ENCODE results near the gene SARNP. TPM values are rescaled to one million over a fixed set of nuclear protein-coding genes. Genes with fewer than 3 reads are reported as not detected.
A peak's percentile ranks its signal among the peaks of the same experiment; 100 is the strongest.

SARNP gene
- total and polyA plus RNA-seq, 4 donors: 19.1 to 34.2 (median 25.6) TPM

- TF ChIP-seq ZBTB33 (IDR thresholded peaks at IDR 0.05): no peak
Measured at GRCh38 chr12:55725556-55725955, 92.0 kb downstream of the SARNP start (continued).

- H3K27ac ChIP-seq (ENCODE audit: low read depth in 1 of 2, low read length in 2 of 2): no peak overlapping the region
- 77% methylated on average over 3 of the region's 3 CpGs for WGBS
- TF ChIP-seq GABPA (IDR thresholded peaks at IDR 0.05 in 1 of 2, conservative IDR thresholded peaks at IDR 0.05 in 1 of 2) (no peak), RXRA (IDR thresholded peaks at IDR 0.05) (peak in 1 of 2 donors; percentile 2)
- H3K9ac ChIP-seq (ENCODE audit: low read depth in 1 of 2, low read length in 2 of 2): no peak overlapping the region
- no peak for DNase-seq (ENCODE audit: low spot score)
- peaks cover 0 to 17% (median 9%) of the 10 kb centered on the region in 4 donors for H3K36me3 ChIP-seq (ENCODE audit: control insufficient read depth in 4 of 4, insufficient read depth in 3 of 4, low read depth in 1 of 4, low read length in 3 of 4)
- H3K4me3 ChIP-seq (ENCODE audit: low read depth in 1 of 3, low read length in 3 of 3): no peak overlapping the region
- peaks cover 8 to 64% (median 45%) of the 10 kb centered on the region in 4 donors for H3K4me1 ChIP-seq (ENCODE audit: control insufficient read depth in 4 of 4, insufficient read depth in 4 of 4, low read length in 3 of 4)
- no peaks in the 10 kb centered on the region for H3K9me3 ChIP-seq (ENCODE audit: control insufficient read depth in 4 of 4, low read length in 3 of 4)
- H3K27me3 ChIP-seq (ENCODE audit: control insufficient read depth in 4 of 4, insufficient read depth in 4 of 4, low read length in 3 of 4): no peaks in the 10 kb centered on the region
Measured at GRCh38 chr12:55724940-55725309, 92.6 kb downstream of the SARNP start.

- WGBS: 43% methylated on average over 11 of the region's 11 CpGs
- Histone ChIP-seq H3K9me3 (ENCODE audit: control insufficient read depth in 4 of 4, low read length in 3 of 4) (no peaks in the 10 kb centered on the region), H3K4me1 (ENCODE audit: control insufficient read depth in 4 of 4, insufficient read depth in 4 of 4, low read length in 3 of 4) (peaks cover 9 to 64% (median 47%) of the 10 kb centered on the region in 4 donors), H3K9ac (ENCODE audit: low read depth in 1 of 2, low read length in 2 of 2) (no peak overlapping the region), H3K36me3 (ENCODE audit: control insufficient read depth in 4 of 4, insufficient read depth in 3 of 4, low read depth in 1 of 4, low read length in 3 of 4) (peaks cover 0 to 17% (median 9%) of the 10 kb centered on the region in 4 donors), H3K27ac (ENCODE audit: low read depth in 1 of 2, low read length in 2 of 2) (no peak overlapping the region), H3K27me3 (ENCODE audit: control insufficient read depth in 4 of 4, insufficient read depth in 4 of 4, low read length in 3 of 4) (no peaks in the 10 kb centered on the region), H3K4me3 (ENCODE audit: low read depth in 1 of 3, low read length in 3 of 3) (no peak overlapping the region)
- DNase-seq (ENCODE audit: low spot score): peak; percentile 57
- TF ChIP-seq RXRA (IDR thresholded peaks at IDR 0.05) (peak in 1 of 2 donors; percentile 8), NR2F2 (IDR thresholded peaks at IDR 0.05) (no peak), JUND (IDR thresholded peaks at IDR 0.05) (no peak), MAX (IDR thresholded peaks at IDR 0.05) (no peak), EGR1 (IDR thresholded peaks at IDR 0.05; ENCODE audit: low read depth in 2 of 2) (no peak), FOXA1 (IDR thresholded peaks at IDR 0.05) (no peak), HNF4A (conservative IDR thresholded peaks at IDR 0.05) (peak in 1 of 2 donors; percentile 5), ZBTB33 (IDR thresholded peaks at IDR 0.05) (no peak), SP1 (IDR thresholded peaks at IDR 0.05) (no peak), YY1 (IDR thresholded peaks at IDR 0.05) (no peak), RAD21 (IDR thresholded peaks at IDR 0.05) (peak; percentile 78 to 83)
- TF ChIP-seq, protein P1, sequence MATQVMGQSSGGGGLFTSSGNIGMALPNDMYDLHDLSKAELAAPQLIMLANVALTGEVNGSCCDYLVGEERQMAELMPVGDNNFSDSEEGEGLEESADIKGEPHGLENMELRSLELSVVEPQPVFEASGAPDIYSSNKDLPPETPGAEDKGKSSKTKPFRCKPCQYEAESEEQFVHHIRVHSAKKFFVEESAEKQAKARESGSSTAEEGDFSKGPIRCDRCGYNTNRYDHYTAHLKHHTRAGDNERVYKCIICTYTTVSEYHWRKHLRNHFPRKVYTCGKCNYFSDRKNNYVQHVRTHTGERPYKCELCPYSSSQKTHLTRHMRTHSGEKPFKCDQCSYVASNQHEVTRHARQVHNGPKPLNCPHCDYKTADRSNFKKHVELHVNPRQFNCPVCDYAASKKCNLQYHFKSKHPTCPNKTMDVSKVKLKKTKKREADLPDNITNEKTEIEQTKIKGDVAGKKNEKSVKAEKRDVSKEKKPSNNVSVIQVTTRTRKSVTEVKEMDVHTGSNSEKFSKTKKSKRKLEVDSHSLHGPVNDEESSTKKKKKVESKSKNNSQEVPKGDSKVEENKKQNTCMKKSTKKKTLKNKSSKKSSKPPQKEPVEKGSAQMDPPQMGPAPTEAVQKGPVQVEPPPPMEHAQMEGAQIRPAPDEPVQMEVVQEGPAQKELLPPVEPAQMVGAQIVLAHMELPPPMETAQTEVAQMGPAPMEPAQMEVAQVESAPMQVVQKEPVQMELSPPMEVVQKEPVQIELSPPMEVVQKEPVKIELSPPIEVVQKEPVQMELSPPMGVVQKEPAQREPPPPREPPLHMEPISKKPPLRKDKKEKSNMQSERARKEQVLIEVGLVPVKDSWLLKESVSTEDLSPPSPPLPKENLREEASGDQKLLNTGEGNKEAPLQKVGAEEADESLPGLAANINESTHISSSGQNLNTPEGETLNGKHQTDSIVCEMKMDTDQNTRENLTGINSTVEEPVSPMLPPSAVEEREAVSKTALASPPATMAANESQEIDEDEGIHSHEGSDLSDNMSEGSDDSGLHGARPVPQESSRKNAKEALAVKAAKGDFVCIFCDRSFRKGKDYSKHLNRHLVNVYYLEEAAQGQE (IDR thresholded peaks at IDR 0.05): no peak
- TF ChIP-seq, protein P2, sequence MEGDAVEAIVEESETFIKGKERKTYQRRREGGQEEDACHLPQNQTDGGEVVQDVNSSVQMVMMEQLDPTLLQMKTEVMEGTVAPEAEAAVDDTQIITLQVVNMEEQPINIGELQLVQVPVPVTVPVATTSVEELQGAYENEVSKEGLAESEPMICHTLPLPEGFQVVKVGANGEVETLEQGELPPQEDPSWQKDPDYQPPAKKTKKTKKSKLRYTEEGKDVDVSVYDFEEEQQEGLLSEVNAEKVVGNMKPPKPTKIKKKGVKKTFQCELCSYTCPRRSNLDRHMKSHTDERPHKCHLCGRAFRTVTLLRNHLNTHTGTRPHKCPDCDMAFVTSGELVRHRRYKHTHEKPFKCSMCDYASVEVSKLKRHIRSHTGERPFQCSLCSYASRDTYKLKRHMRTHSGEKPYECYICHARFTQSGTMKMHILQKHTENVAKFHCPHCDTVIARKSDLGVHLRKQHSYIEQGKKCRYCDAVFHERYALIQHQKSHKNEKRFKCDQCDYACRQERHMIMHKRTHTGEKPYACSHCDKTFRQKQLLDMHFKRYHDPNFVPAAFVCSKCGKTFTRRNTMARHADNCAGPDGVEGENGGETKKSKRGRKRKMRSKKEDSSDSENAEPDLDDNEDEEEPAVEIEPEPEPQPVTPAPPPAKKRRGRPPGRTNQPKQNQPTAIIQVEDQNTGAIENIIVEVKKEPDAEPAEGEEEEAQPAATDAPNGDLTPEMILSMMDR (IDR thresholded peaks at IDR 0.05; ENCODE audit: low read depth, low read length, missing input control): peak; percentile 49
Measured at GRCh38 chr12:55724226-55724939, 93.1 kb downstream of the SARNP start.
